ENCODE results near the gene ENPEP. TPM values are rescaled to one million over a fixed set of nuclear protein-coding genes. Genes with fewer than 3 reads are reported as not detected.

Gene ENPEP
- total and polyA plus RNA-seq, 12 donors = 2.2 to 14.9 (median 3.9) TPM

DNA sequence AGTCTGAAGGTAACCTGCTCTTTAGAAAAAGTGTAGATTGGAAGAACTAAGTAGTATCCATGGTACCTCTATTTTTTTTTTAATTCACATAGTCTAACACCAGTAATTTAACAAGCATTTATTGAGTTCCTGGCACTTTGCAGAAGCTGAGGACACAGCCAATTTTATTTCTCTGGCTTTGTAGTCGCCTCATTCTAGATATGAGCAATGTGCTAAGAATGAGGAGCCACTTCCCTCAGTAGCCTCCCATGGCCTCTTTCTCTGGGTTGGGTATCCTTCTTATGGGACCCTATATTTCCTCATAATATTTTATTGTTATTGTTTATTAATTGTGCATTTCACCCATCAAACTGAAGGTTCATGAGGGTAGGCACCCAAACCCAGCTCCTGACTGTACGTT lies 67.6 kb downstream of the ENPEP start:
- intact Hi-C loops (cut with DNase I) = no loop called here
- H3K4me3 ChIP-seq = no peak overlapping the region

DNA sequence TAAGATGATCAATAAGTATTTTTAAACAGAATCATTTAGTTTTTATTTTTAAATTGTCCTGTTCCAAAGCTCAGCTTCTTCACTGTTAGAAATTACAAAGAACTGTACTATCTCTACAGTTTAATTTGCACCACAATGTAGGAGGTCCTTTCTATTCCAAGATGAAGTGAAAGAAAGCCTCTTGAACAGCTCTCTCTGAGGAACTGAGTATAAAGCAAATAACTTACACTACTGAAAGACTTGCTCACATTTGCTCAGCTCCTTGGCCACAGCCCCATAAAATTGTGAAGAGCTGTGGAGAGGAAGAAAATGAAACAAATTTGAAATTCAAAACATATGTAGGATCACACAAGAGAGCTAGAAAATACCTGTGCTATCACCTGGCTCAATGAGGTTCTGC lies 68.6 kb downstream of the ENPEP start:
- no peak overlapping the region for H3K4me3 ChIP-seq
- H3K36me3 ChIP-seq = no peaks in the 10 kb centered on the region
- TF ChIP-seq, protein P1, sequence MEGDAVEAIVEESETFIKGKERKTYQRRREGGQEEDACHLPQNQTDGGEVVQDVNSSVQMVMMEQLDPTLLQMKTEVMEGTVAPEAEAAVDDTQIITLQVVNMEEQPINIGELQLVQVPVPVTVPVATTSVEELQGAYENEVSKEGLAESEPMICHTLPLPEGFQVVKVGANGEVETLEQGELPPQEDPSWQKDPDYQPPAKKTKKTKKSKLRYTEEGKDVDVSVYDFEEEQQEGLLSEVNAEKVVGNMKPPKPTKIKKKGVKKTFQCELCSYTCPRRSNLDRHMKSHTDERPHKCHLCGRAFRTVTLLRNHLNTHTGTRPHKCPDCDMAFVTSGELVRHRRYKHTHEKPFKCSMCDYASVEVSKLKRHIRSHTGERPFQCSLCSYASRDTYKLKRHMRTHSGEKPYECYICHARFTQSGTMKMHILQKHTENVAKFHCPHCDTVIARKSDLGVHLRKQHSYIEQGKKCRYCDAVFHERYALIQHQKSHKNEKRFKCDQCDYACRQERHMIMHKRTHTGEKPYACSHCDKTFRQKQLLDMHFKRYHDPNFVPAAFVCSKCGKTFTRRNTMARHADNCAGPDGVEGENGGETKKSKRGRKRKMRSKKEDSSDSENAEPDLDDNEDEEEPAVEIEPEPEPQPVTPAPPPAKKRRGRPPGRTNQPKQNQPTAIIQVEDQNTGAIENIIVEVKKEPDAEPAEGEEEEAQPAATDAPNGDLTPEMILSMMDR (IDR thresholded peaks at IDR 0.05) = no peak
- no peak overlapping the region for H3K27ac ChIP-seq
- H3K9me3 ChIP-seq = no peaks in the 10 kb centered on the region
- DNase-seq (no peak), ATAC-seq (no peak)
- peaks cover 0 to 10% (median 0%) of the 10 kb centered on the region in 9 donors for H3K4me1 ChIP-seq
- no peaks in the 10 kb centered on the region for H3K27me3 ChIP-seq
- intact Hi-C loops (cut with DNase I) = no loop called here

More for the DNA sequence above, 67.6 kb downstream of the ENPEP start:
- Histone ChIP-seq H3K4me1 (peaks cover 0 to 10% (median 0%) of the 10 kb centered on the region in 9 donors), H3K9me3 (no peaks in the 10 kb centered on the region), H3K27ac (no peak overlapping the region), H3K27me3 (no peaks in the 10 kb centered on the region), H3K36me3 (no peaks in the 10 kb centered on the region)
- ATAC-seq (no peak), DNase-seq (no peak)
- WGBS, 2 donors = 68 to 91% methylated on average over 2 of the region's 2 CpGs
- TF ChIP-seq, protein P1 (IDR thresholded peaks at IDR 0.05) = no peak

DNA sequence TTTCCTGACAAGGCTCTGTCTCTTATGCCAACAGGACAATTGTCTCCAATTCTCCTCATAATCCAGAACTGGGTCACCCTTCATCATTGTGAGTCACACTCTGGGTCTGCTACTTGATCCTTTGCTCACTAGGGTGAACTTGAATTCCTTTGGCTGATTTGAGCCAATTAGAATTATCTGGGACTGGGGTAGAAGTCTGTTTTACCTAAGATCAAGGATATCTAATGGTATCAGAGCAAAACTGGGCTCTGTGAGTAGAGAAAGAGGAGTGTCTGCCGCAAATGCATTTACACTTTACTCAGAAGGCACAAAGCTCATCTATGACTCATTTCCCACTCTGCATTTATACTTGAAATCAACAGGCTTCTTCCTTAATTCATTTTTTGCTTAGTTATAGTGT lies 74.3 kb downstream of the ENPEP start:
- H3K27me3 ChIP-seq = no peaks in the 10 kb centered on the region
- no peaks in the 10 kb centered on the region for H3K4me1 ChIP-seq
- intact Hi-C loops (cut with DNase I) = no loop called here
- H3K36me3 ChIP-seq = no peaks in the 10 kb centered on the region
- DNase-seq (no peak), ATAC-seq (no peak)
- no peak overlapping the region for H3K27ac ChIP-seq
- H3K4me3 ChIP-seq = no peak overlapping the region
- 82 to 83% methylated on average over 1 of the region's 1 CpG for WGBS, 2 donors
- H3K9me3 ChIP-seq = no peaks in the 10 kb centered on the region
- TF ChIP-seq, protein P1 (IDR thresholded peaks at IDR 0.05) = no peak

DNA sequence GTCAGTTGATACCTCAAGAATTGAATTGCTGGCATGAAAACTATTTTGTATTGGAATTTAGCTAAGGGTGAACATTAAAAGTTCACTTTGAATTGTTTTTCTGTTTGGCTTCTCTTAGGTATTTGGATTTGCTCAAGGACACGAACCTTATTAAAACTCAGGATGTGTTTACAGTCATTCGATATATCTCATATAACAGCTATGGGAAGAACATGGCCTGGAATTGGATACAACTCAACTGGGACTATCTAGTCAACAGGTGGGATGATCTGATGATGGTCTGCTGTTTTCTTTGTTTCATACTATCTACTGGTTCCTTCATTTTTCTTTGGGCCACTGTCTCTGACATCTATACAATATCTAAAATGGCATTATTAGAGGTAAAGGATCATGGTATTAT lies 77.2 kb downstream of the ENPEP start:
- no peaks in the 10 kb centered on the region for H3K9me3 ChIP-seq
- 83 to 88% methylated on average over 2 of the region's 2 CpGs for WGBS, 2 donors
- no peaks in the 10 kb centered on the region for H3K4me1 ChIP-seq
- H3K4me3 ChIP-seq = no peak overlapping the region
- H3K27me3 ChIP-seq = no peaks in the 10 kb centered on the region
- TF ChIP-seq, protein P1 (IDR thresholded peaks at IDR 0.05) = no peak
- intact Hi-C loops (cut with DNase I) = no loop called here
- H3K27ac ChIP-seq = no peak overlapping the region
- DNase-seq (no peak), ATAC-seq (no peak)
- no peaks in the 10 kb centered on the region for H3K36me3 ChIP-seq
